ENCODE data around the gene ZNF646.
A peak's percentile ranks its signal among the peaks of the same experiment; 100 is the strongest.

ZNF646 gene

GRCh38 chr16:31108035-31108793, 34.0 kb downstream of the ZNF646 start, which contains the start of gene BCKDK:
TSS of gene BCKDK (plus strand) at chr16:31108386. CDS start at chr16:31109224, 838 bp downstream.
- peak; percentile 28 to 81 (median 42) for DNase-seq

- DNase-seq = no peak
These were observed 34.8 kb downstream of the ZNF646 start for GRCh38 chr16:31108794-31109558.

- DNase-seq = no peak
These were observed 35.4 kb downstream of the ZNF646 start for GRCh38 chr16:31109622-31110021.

GRCh38 chr16:31110106-31111034, 36.1 kb downstream of the ZNF646 start:
- DNase-seq = no peak

- DNase-seq = no peak
These were observed 37.8 kb downstream of the ZNF646 start for GRCh38 chr16:31111881-31112466.

- no peak for DNase-seq
These were observed 38.5 kb downstream of the ZNF646 start for GRCh38 chr16:31112711-31113110.

GRCh38 chr16:31113121-31114120, 39.2 kb downstream of the ZNF646 start:
- DNase-seq = no peak

GRCh38 chr16:31114468-31114867, 40.2 kb downstream of the ZNF646 start:
- DNase-seq = no peak

GRCh38 chr16:31117384-31118222, 43.4 kb downstream of the ZNF646 start, which contains the start of gene KAT8:
TSS of gene KAT8 (plus strand) at chr16:31117664. CDS start at chr16:31117682, 18 bp downstream.
- peak; percentile 94 to 98 (median 95) for DNase-seq

- DNase-seq = no peak
These were observed 44.3 kb downstream of the ZNF646 start for GRCh38 chr16:31118223-31119155.

GRCh38 chr16:31120129-31120528, 45.9 kb downstream of the ZNF646 start:
- no peak for DNase-seq

- no peak for DNase-seq
These were observed 51.6 kb downstream of the ZNF646 start for GRCh38 chr16:31125844-31126243.

GRCh38 chr16:31127182-31127581, 53.0 kb downstream of the ZNF646 start:
- no peak for DNase-seq

- no peak for DNase-seq
These were observed 54.7 kb downstream of the ZNF646 start for GRCh38 chr16:31128711-31129567.

- no peak for DNase-seq
These were observed 55.5 kb downstream of the ZNF646 start for GRCh38 chr16:31129568-31130335.

GRCh38 chr16:31130336-31130891, 56.2 kb downstream of the ZNF646 start:
- no peak for DNase-seq

GRCh38 chr16:31130899-31131298, 56.7 kb downstream of the ZNF646 start:
- DNase-seq = no peak
